WTC11 (cell line): ENCODE data around the gene TRPV6. TPM values are rescaled to one million over a fixed set of nuclear protein-coding genes. Genes with fewer than 3 reads are reported as not detected.

Experiments used
- ATAC-seq: fragments of 200-7000 bp; cut with Tn5 transposase; 2 replicates; pipeline ENCODE4 v1.10.0; 2021; ENCODE audit warnings: mild to moderate bottlenecking, moderate library complexity
- CTCF ChIA-PET: fragments of 300-600 bp; sonication (Branson Sonifier 250); formaldehyde crosslinking; loops from one replicate; lab custom pipeline; 2021; ENCODE audit warnings: antibody characterized with exemption; lab: Charles Lee
- POLR2A ChIA-PET: fragments of 350-600 bp; sonication (Branson Sonifier 250); formaldehyde crosslinking; loops from one replicate; lab custom pipeline; 2021; ENCODE audit warnings: antibody characterized with exemption; lab: Charles Lee
- DNase-seq: peaks from one replicate; pipeline ENCODE4 v3.0.0; 2021; ENCODE audit warnings: low spot score
- H3K27ac Mint-ChIP-seq: 2 replicates; pipeline ENCODE4 v1.8.0; 2021; ENCODE audit warnings: mixed read lengths
- H3K27me3 Mint-ChIP-seq: 2 replicates; pipeline ENCODE4 v1.8.0; 2021; ENCODE audit warnings: low read depth, mild to moderate bottlenecking, moderate library complexity, mixed read lengths
- H3K36me3 Mint-ChIP-seq: 2 replicates; pipeline ENCODE4 v1.8.0; 2021; ENCODE audit warnings: mixed read lengths
- H3K4me1 Mint-ChIP-seq: 2 replicates; pipeline ENCODE4 v1.8.0; 2022; ENCODE audit warnings: mixed read lengths
- H3K4me3 Mint-ChIP-seq: 2 replicates; pipeline ENCODE4 v1.8.0; 2021; ENCODE audit warnings: mild to moderate bottlenecking, moderate library complexity, mixed read lengths
- H3K9me3 Mint-ChIP-seq: 2 replicates; pipeline ENCODE4 v1.8.0; 2021; ENCODE audit warnings: mixed read lengths
- CREB1 ChIP-seq: sonication (generic); formaldehyde crosslinking; IDR thresholded peaks from 2 replicates; pipeline ENCODE4 v1.8.0; 2023; ENCODE audit warnings: mild to moderate bottlenecking, missing genetic modification reagents
- GABPB1 ChIP-seq: sonication (generic); formaldehyde crosslinking; IDR thresholded peaks from 2 replicates; pipeline ENCODE4 v1.8.1; 2023; ENCODE audit warnings: mild to moderate bottlenecking, missing genetic modification reagents
- GTF2I ChIP-seq: fragments of 250-450 bp; sonication (Bioruptor Pico); conservative IDR thresholded peaks from 2 replicates; pipeline ENCODE4 v1.4.0; 2021; ENCODE audit warnings: mild to moderate bottlenecking
- JUN ChIP-seq: sonication (generic); formaldehyde crosslinking; IDR thresholded peaks from 2 replicates; pipeline ENCODE4 v1.8.0; 2023; ENCODE audit warnings: mild to moderate bottlenecking, missing genetic modification reagents
- NFATC4 ChIP-seq: fragments of 250-450 bp; sonication (Bioruptor Pico); IDR thresholded peaks from 2 replicates; pipeline ENCODE4 v1.9.0; 2021; ENCODE audit warnings: mild to moderate bottlenecking
- NR3C1 ChIP-seq: sonication (generic); formaldehyde crosslinking; conservative IDR thresholded peaks from 2 replicates; pipeline ENCODE4 v1.8.1; 2023; ENCODE audit warnings: low read depth, mild to moderate bottlenecking, missing genetic modification reagents
- ZNF423 ChIP-seq: fragments of 250-450 bp; sonication (Bioruptor Pico); IDR thresholded peaks from 2 replicates; pipeline ENCODE4 v2.1.2; 2022; ENCODE audit warnings: mild to moderate bottlenecking, moderate library complexity
- total RNA-seq: library from RNA; stranded (reverse); gene quantifications from 3 replicates; pipeline ENCODE4 v1.2.3, GENCODE V29; 2021
- TF ChIP-seq, protein P1 (sequence below): sonication (generic); formaldehyde crosslinking; conservative IDR thresholded peaks from 2 replicates; pipeline ENCODE4 v1.8.1; 2023; ENCODE audit warnings: mild to moderate bottlenecking, low read depth, missing genetic modification reagents, moderate library complexity
- TF ChIP-seq, protein P2 (sequence below): sonication (generic); formaldehyde crosslinking; IDR thresholded peaks from 2 replicates; pipeline ENCODE4 v1.8.1; 2023; ENCODE audit warnings: mild to moderate bottlenecking, missing genetic modification reagents
- TF ChIP-seq, protein P3 (sequence below): sonication (generic); formaldehyde crosslinking; IDR thresholded peaks from 2 replicates; pipeline ENCODE4 v1.8.1; 2022; ENCODE audit warnings: low read depth, mild to moderate bottlenecking, moderate library complexity, missing genetic modification reagents, borderline replicate concordance
- TF ChIP-seq, protein P4 (sequence below): sonication (generic); formaldehyde crosslinking; IDR thresholded peaks from 2 replicates; pipeline ENCODE4 v1.8.0; 2023; ENCODE audit warnings: missing genetic modification reagents, mild to moderate bottlenecking, borderline replicate concordance
- TF ChIP-seq, protein P5 (sequence below): fragments of 200-600 bp; IDR thresholded peaks from 2 replicates; pipeline ENCODE4 v1.8.0; 2022; ENCODE audit warnings: antibody characterized with exemption

The TRPV6 gene
- total RNA-seq, 1 experiment from 2014 or later = 0.63 TPM

DNA sequence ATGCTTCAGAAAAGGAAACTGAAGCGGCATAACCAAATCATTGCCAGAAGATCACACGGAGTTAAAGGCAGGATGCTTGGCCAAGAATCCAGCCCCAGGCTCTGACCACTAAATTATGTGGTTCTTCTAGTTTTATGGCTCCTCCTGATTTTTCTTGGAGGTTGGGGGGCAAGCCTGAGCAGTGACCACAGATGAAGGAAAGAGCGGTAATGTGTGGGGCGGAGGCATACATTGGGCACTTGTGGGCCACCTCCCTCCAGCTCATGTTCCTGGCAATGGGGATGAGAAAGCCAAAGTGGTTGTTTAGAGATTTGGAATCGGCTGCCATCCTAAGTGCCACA is 3.2 kb downstream of the TRPV6 start (continued):
- no peak for TF ChIP-seq JUN (CRISPR knock-in tag)
- TF ChIP-seq, protein P1, sequence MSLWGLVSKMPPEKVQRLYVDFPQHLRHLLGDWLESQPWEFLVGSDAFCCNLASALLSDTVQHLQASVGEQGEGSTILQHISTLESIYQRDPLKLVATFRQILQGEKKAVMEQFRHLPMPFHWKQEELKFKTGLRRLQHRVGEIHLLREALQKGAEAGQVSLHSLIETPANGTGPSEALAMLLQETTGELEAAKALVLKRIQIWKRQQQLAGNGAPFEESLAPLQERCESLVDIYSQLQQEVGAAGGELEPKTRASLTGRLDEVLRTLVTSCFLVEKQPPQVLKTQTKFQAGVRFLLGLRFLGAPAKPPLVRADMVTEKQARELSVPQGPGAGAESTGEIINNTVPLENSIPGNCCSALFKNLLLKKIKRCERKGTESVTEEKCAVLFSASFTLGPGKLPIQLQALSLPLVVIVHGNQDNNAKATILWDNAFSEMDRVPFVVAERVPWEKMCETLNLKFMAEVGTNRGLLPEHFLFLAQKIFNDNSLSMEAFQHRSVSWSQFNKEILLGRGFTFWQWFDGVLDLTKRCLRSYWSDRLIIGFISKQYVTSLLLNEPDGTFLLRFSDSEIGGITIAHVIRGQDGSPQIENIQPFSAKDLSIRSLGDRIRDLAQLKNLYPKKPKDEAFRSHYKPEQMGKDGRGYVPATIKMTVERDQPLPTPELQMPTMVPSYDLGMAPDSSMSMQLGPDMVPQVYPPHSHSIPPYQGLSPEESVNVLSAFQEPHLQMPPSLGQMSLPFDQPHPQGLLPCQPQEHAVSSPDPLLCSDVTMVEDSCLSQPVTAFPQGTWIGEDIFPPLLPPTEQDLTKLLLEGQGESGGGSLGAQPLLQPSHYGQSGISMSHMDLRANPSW (CRISPR knock-in tag) = no peak
- TF ChIP-seq, protein P2, sequence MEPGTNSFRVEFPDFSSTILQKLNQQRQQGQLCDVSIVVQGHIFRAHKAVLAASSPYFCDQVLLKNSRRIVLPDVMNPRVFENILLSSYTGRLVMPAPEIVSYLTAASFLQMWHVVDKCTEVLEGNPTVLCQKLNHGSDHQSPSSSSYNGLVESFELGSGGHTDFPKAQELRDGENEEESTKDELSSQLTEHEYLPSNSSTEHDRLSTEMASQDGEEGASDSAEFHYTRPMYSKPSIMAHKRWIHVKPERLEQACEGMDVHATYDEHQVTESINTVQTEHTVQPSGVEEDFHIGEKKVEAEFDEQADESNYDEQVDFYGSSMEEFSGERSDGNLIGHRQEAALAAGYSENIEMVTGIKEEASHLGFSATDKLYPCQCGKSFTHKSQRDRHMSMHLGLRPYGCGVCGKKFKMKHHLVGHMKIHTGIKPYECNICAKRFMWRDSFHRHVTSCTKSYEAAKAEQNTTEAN = no peak
- TF ChIP-seq, protein P3, sequence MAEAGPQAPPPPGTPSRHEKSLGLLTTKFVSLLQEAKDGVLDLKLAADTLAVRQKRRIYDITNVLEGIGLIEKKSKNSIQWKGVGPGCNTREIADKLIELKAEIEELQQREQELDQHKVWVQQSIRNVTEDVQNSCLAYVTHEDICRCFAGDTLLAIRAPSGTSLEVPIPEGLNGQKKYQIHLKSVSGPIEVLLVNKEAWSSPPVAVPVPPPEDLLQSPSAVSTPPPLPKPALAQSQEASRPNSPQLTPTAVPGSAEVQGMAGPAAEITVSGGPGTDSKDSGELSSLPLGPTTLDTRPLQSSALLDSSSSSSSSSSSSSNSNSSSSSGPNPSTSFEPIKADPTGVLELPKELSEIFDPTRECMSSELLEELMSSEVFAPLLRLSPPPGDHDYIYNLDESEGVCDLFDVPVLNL (CRISPR knock-in tag) = no peak
- TF ChIP-seq, protein P4, sequence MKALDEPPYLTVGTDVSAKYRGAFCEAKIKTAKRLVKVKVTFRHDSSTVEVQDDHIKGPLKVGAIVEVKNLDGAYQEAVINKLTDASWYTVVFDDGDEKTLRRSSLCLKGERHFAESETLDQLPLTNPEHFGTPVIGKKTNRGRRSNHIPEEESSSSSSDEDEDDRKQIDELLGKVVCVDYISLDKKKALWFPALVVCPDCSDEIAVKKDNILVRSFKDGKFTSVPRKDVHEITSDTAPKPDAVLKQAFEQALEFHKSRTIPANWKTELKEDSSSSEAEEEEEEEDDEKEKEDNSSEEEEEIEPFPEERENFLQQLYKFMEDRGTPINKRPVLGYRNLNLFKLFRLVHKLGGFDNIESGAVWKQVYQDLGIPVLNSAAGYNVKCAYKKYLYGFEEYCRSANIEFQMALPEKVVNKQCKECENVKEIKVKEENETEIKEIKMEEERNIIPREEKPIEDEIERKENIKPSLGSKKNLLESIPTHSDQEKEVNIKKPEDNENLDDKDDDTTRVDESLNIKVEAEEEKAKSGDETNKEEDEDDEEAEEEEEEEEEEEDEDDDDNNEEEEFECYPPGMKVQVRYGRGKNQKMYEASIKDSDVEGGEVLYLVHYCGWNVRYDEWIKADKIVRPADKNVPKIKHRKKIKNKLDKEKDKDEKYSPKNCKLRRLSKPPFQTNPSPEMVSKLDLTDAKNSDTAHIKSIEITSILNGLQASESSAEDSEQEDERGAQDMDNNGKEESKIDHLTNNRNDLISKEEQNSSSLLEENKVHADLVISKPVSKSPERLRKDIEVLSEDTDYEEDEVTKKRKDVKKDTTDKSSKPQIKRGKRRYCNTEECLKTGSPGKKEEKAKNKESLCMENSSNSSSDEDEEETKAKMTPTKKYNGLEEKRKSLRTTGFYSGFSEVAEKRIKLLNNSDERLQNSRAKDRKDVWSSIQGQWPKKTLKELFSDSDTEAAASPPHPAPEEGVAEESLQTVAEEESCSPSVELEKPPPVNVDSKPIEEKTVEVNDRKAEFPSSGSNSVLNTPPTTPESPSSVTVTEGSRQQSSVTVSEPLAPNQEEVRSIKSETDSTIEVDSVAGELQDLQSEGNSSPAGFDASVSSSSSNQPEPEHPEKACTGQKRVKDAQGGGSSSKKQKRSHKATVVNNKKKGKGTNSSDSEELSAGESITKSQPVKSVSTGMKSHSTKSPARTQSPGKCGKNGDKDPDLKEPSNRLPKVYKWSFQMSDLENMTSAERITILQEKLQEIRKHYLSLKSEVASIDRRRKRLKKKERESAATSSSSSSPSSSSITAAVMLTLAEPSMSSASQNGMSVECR (CRISPR knock-in tag) = no peak
- TF ChIP-seq NFATC4 = no peak

DNA sequence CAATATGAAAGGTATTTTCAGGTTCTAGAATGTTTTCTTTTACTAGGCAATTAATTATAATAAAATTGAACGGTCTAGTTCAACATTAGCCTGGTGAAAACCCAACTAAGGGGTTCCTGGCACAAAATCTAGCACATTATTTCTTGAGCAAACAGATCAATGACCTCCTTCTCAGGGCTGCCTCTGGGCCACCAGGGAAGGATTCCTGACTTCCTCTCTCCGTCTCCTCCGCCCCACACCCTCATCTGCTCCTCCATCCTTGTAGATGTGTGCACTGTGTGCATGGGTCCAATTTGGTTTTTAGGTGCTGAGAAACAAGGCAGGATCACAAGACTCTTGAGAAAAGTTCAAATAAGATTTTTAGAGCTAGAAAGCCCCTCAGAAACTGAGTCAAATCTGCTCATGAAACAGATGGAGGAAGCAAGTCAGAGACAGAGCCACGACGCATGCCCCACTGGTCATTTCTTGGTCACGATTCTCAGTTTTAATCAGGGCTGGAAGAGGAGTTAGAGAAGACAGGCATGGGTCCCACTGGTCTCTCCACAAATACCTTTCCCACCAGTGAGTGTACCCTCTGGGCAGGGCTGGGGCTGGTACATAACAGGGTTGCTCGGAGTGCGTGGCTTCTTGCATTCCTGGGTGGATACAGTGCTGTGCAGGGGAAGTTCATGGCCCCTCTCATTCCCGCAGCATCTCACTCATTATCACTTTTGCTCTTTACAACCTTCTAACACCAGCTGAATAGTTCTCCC is 3.8 kb downstream of the TRPV6 start:
- ATAC-seq = no peak
- Mint-ChIP-seq H3K4me3 (no peak overlapping the region), H3K27me3 (no peaks in the 10 kb centered on the region; the same call in 1 of the 2 replicates), H3K9me3 (no peaks in the 10 kb centered on the region), H3K4me1 (peaks cover 8% of the 10 kb centered on the region), H3K27ac (no peak overlapping the region), H3K36me3 (no peaks in the 10 kb centered on the region)
- CTCF ChIA-PET = interaction anchor here (0.6 to 4.4 kb wide), 35 partner anchors 10 to 633 kb away, joined by 3 to 30 read pairs (median 5); partner anchors contain the start of gene KEL
- no peak for DNase-seq
- no peak for TF ChIP-seq CREB1
- no peak for TF ChIP-seq GABPB1 (CRISPR knock-in tag)
- no peak for TF ChIP-seq GTF2I (CRISPR knock-in tag)
- TF ChIP-seq JUN (CRISPR knock-in tag) = no peak
- TF ChIP-seq NR3C1 (CRISPR knock-in tag) = no peak
- POLR2A ChIA-PET = no interaction called here

DNA sequence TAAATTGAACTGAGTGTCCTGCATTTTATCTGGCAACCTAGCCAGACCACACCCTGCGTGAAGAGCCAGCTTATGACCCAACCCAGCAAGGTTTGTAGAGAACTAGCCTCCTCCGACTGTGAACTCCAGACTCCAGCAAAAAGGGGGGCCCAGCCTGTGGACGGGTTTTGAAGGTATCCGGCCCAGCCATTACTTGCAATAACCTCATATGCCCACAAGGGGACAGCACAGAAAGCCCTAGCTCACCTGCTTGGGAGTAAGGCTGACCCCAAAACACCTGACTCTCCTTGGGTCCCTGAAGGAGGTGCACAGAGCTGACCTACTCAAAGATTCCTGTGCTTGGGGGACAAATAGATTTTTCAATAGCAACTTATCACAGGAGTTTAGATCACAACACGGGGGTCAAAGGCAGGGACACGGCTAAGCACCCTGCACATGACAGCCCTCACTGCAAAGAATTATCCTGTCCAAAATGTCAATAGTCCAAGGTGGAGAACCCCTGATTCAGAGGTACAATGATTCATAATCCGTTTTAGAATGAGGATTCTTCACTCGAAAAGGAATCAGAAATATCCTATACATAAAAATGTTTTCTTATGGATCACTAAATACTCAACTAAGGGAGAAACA is 4.6 kb downstream of the TRPV6 start:
- CTCF ChIA-PET = interaction anchor here (0.6 to 4.4 kb wide), 38 partner anchors 10 to 633 kb away, joined by 3 to 30 read pairs (median 4); partner anchors contain the start of gene KEL
- peak; percentile 72 for DNase-seq
- ATAC-seq = peak; percentile 72
- POLR2A ChIA-PET = no interaction called here
- Mint-ChIP-seq H3K4me1 (peaks cover 6% of the 10 kb centered on the region), H3K9me3 (no peaks in the 10 kb centered on the region), H3K4me3 (no peak overlapping the region), H3K27me3 (no peaks in the 10 kb centered on the region; the same call in 1 of the 2 replicates), H3K36me3 (no peaks in the 10 kb centered on the region), H3K27ac (no peak overlapping the region)
- TF ChIP-seq, protein P5, sequence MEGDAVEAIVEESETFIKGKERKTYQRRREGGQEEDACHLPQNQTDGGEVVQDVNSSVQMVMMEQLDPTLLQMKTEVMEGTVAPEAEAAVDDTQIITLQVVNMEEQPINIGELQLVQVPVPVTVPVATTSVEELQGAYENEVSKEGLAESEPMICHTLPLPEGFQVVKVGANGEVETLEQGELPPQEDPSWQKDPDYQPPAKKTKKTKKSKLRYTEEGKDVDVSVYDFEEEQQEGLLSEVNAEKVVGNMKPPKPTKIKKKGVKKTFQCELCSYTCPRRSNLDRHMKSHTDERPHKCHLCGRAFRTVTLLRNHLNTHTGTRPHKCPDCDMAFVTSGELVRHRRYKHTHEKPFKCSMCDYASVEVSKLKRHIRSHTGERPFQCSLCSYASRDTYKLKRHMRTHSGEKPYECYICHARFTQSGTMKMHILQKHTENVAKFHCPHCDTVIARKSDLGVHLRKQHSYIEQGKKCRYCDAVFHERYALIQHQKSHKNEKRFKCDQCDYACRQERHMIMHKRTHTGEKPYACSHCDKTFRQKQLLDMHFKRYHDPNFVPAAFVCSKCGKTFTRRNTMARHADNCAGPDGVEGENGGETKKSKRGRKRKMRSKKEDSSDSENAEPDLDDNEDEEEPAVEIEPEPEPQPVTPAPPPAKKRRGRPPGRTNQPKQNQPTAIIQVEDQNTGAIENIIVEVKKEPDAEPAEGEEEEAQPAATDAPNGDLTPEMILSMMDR = peak; percentile 96
- no peak for TF ChIP-seq ZNF423 (CRISPR knock-in tag)
